Measurements from ENCODE around the gene PNISR.
"Not testable (repeated sequence)": the region's sequence is repeated elsewhere in the genome, so short reads cannot be mapped to it uniquely, and the experiment has no call there.

PNISR gene, protein sequence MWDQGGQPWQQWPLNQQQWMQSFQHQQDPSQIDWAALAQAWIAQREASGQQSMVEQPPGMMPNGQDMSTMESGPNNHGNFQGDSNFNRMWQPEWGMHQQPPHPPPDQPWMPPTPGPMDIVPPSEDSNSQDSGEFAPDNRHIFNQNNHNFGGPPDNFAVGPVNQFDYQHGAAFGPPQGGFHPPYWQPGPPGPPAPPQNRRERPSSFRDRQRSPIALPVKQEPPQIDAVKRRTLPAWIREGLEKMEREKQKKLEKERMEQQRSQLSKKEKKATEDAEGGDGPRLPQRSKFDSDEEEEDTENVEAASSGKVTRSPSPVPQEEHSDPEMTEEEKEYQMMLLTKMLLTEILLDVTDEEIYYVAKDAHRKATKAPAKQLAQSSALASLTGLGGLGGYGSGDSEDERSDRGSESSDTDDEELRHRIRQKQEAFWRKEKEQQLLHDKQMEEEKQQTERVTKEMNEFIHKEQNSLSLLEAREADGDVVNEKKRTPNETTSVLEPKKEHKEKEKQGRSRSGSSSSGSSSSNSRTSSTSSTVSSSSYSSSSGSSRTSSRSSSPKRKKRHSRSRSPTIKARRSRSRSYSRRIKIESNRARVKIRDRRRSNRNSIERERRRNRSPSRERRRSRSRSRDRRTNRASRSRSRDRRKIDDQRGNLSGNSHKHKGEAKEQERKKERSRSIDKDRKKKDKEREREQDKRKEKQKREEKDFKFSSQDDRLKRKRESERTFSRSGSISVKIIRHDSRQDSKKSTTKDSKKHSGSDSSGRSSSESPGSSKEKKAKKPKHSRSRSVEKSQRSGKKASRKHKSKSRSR

DNA sequence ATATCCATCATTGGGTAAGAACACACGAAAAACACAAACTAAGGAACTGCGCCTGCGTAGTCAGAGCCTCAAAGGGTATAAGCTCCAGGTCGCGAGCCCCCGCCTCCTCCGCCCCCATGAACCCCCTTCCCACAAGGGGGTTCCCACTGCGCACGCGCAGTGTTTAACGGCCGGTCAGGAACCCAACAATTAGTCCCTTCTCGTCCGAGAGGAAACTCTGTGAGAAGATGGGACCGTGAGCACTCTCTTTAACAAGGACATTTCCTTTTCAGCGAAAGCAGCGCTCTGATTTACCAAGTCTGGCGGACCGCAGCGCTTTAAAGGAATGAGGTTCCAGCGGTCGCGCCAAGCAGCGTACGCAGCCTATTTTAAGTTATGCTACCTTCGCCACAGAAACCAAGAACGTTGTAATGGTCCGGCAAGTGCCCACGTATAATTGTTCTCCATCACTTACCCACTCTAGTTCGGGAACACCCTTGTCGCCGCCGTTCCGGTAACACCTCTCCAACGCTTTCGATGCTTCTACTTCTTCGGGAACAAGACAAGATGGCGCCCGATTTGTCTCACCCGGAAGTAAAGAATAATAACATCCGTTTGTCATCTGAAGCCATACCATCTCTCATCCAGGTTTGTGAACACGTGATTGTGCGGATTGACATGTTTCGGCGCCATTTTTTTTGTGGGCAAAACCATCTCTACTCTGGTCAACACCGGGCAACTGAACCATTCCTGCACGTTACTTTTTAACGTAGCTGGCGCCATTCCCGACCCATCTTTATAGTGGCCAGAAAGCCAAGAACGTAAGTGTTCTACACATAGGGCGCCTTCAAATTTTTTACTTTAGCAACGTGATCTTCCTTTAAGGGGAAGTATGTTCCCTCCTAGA lies at the start of gene PNISR:
TSS of gene PNISR (minus strand) at position 548 of the 886 bp plus-strand sequence. CDS start 10,649 bp downstream, outside the sequence.
- peak; percentile 93 for DNase-seq (ENCODE audit: low spot score)

DNA sequence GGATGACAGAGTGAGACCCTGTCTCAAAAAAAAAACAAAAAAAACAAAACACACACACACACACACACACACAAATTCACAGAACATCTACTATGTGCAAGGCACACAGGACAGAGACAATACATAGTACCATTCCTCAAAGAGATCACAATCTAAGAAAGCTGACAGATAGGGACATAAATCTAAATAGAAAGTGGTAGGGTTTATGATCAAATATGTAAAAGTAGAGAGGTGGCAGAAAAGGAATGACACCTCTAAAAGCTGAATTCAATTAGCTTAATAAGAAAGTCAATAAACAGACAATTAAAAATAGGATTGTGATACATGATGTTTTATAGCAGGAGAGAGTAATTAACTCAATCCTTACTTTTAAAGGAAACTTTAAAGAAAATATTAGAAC lies 48.6 kb upstream of the PNISR start:
- no peak for DNase-seq (ENCODE audit: low spot score)

DNA sequence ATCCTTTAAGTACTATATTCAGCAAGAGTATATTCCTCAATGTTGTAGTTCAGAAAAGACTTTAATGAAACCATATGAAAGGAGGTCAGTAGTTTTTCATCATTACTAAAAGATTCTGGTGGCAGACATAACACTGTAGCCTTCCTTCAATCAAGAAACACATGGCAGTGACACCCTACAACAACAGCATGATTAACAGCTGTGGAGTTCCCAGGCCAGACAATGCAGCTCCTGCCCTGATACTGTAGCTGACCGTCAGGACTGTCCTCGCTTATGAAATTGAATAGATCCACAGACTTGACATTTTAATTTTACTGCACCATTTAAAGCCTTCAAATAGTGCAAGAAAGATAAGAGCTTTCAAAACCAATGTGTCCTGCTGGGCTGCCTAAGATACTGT lies 46.5 kb upstream of the PNISR start:
- no peak for DNase-seq (ENCODE audit: low spot score)

DNA sequence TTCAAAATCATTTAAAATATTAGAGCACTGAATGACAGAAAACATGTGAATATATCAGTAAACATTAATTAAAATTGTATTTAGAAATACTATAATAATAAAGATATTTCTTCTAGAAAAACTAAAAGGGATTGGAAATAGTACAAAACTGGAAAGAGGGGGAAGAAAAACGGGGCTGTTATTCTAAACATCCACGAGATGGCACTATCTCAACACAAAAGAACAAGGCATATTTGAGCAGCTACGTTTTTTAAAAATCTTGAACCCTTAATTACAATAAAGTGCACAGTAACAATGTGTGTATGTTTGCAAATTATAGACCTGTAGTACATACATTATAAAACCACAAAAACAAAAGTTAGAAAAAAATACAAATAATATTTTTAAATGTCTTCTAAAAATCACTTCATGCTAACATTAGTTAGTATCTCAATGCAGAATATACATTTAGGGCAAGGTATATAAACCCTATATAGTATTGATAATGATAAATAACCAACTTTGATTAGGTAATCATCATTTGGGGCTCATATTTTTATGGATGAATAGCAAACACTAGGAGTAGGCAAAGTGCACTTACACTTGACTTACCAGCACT lies 42.5 kb upstream of the PNISR start:
- DNase-seq (ENCODE audit: low spot score) = peak; percentile 43

DNA sequence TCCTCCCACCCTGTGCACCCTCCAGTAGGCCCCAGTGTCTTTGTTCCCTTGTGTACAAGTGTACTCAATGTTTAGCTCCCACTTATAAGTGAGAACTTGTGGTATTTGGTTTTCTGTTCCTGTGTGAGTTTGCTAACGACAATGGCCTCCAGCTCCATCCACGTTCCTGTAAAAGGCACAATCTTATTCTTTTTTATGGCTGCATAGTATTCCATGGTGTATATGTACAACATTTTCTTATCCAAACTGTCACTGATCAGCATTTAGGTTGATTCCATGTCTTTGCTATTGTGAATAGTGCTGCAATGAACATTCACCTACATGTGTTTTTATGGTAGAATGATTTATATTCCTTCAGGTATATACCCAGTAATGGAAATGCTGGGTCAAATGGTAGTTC lies 34.0 kb upstream of the PNISR start:
- DNase-seq (ENCODE audit: low spot score) = not testable (repeated sequence)

DNA sequence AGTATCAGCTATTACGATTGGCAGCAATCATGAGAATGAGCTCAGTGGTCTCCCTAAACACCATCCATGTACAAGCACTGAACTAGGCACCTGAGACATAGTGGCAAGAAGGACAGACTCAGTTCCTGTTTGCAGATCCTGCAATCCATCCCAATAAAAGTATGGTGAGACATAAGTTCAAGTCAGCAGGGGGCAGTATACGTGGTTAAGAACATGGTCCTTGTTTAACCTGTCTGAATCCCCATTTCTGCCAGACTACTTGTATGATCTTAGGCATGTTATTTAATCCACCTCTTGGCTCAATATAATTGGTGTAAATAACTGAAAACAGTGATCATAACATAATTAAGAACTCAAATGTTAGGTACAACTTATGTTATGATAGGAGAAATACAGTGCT lies 33.2 kb upstream of the PNISR start:
- DNase-seq (ENCODE audit: low spot score) = peak; percentile 27

DNA sequence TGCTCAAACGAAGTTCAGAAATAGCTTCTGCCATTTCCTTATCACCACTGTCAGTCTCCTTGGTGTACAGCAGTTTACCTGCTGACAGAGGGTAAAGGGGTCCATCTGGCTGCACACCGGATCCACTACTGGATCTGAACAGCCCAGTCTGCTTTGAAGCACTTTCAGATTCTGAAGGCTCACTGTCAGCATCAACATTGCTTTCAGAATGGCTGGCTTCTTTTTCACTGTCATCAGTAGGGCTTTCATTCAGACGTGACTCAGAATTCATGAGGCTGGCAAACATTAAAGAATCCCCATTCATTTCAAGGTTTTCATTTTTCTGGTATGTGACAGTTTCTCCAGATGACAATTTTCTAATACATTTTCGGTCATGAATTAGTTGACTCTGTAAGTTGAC lies 21.0 kb upstream of the PNISR start:
- no peak for DNase-seq (ENCODE audit: low spot score)

DNA sequence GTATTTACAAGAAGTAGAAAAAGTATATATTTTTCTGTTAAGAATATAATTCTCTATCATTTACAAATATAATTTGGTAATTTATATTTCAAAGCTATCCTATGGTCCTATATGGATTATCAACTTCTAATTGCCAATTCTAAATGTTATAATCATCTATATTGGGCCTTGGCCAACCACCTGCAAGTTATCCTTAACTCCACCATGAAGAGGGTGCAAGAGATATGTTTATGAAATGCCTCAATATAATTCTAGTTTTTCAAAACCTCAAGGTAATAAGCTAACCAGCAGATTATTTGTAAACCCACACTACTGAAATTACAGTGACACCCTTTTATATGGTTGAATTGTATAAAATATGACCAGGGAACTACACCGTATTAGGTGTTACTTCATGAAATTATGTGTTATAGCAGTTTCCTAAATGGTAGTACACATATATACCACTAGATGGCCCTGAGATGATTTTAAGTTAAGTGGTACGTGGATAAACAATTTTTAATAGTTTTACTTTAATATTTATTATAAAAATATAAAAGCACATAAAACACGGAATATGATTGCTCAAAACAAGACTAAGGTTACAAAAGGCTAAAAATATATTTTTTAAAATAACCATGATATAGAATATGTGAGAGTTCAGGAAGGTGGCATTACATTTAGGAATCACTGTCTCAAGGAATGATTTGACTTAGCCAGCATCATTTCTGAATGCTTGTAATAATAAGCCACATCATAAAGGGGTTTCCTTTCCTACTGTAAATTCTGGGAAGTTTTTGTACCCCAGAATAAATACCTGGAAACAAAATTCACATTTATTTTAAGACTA lies 9.8 kb upstream of the PNISR start:
- peak; percentile 18 for DNase-seq (ENCODE audit: low spot score)

DNA sequence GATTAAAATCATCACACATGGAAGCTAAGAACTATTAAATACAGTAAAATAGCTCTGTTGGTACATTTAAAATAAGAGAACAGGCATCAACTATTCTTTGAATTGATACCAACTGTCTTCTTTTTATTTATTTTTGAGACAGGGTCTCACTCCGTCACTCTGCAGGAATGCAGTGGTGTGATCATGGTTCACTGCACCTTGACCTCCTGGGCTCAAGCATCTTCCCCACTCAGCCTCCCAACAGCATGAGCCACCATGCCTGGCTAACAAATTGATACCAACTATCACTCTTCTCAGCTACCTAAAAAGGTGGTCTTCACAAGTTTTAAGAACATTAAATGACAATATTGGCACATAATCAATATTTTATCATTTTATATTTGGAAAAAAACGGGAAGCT lies 7.8 kb upstream of the PNISR start:
- no peak for DNase-seq (ENCODE audit: low spot score)

DNA sequence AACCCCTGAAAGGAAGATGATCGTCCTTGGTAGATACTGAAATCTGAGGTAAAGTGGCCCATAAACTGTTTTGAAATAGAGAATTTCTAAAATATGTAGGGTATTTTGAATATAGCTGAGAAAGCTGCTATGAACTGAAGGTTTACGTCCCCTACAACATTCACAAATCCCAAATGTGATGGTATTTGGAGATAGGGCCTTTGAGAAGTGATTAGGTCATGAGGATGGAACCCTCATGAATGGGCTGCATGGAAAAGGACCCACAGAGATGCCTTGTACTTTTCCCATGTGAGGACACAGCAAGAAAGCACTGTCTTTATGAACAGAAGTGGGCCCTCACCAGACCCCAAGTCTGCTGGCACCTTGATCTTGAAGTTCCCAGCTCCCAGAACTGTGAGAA lies 6.8 kb upstream of the PNISR start:
- DNase-seq (ENCODE audit: low spot score) = no peak

DNA sequence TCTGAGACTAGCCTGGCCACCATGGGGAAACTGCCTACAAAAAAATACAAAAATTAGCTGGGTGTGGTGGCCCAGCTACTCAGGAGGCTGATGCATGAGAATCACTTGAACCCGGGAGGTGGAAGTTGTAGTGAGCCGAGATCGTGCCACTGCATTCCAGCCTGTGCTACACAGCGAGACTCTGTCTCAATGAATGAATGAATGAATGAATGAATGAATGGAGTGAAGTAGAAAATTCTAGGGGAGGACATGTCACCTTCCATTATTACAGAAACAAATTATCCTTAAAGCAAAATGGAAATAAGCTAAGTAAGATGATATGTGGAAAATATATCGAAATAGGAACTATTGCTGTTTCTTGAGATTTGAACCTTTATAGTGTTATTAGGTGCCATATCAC lies 2.9 kb upstream of the PNISR start:
- no peak for DNase-seq (ENCODE audit: low spot score)

DNA sequence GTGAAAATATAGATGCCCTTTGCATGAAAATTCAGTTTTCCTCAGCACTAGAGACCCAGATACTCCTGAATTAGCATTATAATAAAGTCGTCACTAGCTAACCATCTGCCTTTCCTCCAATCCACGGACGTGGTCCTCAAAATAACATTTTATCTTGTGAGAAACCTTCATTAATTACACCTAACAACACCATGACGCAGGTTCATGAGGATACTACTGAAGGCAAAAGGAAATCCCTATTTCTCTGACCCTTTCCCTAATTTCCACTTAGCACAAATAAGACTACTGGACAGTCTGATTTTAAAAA lies 1.3 kb upstream of the PNISR start:
- DNase-seq (ENCODE audit: low spot score) = no peak

DNA sequence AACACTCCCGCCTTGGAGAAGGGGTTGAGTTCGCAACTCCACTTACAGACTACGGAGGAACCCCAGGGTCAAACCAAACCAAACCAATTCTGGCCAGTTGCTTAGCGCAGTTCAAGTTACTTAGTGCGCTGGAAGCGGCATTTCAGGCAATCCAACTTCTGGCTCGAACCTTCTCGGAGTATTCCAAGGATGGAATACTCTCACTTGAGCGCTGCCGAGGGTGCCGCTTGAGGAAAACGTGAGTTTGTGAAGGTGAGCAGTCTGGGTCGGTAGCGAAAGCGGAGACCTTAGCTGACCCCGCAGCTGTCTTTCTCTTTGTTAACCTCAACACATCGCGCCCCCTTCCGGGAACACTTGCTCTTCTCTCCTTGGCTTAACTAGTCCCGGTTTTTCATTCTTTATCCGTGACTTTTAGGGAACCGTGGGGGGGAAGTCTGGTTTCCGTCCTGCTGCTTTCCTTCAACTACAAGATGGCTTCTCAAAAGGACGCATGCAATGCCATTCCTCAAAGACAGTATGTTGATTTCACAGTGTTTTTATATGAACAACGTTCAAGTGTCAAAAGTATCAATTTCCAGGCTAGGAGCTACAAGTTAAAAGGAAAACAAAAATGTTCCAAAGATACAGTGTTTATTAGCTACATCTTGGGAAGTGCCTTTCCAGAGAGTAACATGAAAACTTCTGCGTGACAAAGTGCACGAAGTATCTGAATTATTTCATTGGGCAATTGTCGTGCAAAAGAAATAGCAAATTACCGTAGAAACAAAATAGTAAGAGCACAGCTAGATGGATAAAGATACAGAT lies 741 bp upstream of the PNISR start:
- peak; percentile 69 for DNase-seq (ENCODE audit: low spot score)

DNA sequence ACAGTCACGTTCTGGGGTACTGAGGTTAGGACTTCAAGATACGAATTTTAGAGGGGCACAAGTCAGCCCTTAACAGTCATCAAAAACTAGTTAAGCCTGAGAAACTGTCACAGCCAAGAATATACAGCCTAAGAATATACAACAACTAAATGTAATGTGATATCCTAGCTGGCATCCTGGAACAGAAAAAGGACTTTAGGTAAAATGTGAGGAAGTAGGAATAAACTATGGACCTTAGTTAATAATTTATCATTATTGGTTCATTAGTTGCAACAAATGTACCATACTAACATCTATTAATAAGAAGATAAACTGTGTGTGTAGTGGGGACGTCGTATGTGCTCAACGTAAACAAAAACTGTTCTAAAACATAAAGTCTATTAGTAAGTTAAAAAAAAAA lies 1.1 kb downstream of the PNISR start:
- DNase-seq (ENCODE audit: low spot score) = no peak

DNA sequence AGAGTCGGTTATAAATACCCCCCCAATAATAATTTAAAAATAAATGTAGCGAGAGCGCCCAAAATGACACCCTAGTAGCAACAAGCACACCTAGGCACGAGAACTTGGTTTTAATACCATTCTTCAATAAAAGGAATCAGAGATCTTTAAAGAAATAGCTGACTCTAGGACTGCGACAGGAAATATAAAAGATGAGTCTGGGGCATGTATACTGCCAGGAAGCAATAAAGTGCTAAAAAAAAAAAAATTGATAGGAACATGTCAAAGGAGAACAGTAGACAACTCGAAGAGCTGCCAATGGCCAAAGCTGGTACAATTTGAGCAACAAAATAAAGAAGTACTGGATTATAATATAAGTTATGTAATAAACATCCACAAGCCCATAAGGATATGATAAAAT lies 2.2 kb downstream of the PNISR start:
- DNase-seq (ENCODE audit: low spot score) = no peak

DNA sequence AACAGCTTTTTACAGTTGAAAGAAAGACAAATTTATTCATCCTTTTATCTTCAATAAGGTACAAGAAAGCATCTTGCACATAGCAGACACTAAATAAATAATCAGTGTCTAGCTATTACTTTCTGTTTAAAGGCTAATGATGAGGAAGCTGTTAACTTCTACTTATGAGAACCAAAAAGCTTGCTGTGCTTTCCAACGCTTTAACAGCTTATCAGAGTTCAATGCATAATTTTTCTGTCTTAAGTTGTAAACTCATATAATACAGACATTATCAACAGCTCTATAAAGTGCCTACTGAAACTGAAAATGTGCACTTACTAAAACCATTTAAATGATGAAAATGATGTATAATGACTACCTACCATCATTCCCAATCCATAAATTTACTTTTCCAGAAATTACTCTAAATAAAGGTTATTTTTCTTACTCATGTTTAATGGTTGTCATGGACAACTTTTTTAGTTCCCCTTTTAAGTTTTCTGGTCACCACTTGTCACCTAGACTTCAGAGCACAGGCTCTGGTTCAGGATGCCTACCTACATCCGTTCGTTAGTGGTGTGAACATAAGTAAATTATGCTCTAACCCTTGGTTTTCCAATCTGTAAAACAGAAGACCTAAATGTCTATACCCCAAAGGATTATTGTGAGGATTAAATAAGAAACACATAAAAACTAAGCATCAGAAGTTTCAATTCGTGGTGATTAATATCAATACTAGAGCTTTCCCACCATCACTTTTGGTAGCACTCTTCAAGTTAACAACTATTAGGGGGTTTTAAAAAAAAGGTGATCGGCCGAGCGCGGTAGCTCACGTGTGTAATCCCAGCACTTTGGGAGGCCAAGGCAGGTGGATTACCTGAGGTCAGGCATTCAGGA lies 8.0 kb downstream of the PNISR start:
- no peak for DNase-seq (ENCODE audit: low spot score)

DNA sequence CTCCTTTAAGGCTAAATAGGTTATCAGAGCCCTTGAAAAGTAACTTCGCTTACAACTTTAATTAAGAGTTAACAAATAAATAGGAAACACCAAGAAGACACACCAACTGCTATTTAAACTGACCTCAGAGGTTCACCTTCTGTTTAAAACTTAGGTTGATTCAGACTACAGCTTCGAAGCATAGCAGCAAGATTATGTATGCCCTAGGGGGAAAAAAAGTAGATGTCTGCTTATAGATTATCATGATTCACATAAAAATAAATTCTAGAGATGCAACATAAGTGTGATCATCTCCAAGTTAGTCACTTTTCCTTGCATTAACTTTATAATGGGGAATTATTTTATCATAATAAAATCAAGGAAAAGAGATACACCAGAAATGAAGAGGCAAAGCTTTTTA lies 8.9 kb downstream of the PNISR start:
- no peak for DNase-seq (ENCODE audit: low spot score)

DNA sequence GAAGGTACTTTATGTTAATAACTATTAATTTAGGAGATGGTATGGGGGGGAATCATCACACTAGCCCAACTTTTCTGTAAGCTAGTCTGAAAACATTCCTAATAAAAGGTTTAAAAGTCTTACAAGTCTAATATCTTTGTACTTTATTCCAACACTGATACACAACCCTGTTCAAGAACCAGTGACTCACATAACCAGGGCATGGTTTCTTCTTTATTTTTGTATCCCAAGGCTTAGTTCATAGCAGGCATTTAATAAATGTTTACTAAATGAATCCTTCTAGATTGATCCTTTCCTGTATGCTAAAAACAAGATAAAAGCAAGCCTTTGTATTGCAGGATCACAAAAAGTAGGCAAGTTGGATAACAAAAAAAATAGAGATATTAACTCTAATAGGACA lies 9.7 kb downstream of the PNISR start:
- no peak for DNase-seq (ENCODE audit: low spot score)

DNA sequence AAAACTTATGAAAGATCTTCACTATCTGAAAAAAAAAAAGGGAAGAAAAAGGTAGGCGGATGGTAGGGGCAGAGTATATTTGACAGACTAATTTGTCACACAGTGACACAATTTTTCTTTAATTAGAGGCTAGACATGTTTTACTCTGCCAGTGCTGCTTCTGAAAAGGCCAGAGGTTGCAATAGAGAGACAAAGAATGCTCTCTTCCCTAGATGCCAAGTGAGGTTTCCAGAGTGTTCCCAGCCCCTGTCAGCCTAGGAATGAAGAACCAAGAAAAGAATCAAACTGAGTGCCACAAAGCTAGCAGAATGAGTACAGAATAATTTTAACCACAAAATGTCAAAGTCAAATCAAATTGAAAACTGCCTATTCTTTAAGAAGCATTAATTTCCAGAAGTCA lies 13.0 kb downstream of the PNISR start:
- no peak for DNase-seq (ENCODE audit: low spot score)
